PC-9 (cell line): ENCODE measurements around the gene RNF130. TPM values are rescaled to one million over a fixed set of nuclear protein-coding genes. Genes with fewer than 3 reads are reported as not detected.

Experiments used
- BruUV-seq: library from RNA; stranded (reverse); fragments of 400-500 nt; replicated peaks from 2 replicates; lab custom pipeline; 2021; lab: Mats Ljungman, UMichigan
- CTCF ChIA-PET: fragments of 300-600 bp; sonication (Branson Sonifier 250); formaldehyde crosslinking; loops from one replicate; lab custom pipeline; 2022; ENCODE audit warnings: antibody characterized with exemption; lab: Charles Lee
- POLR2A ChIA-PET: fragments of 300-600 bp; sonication (Branson Sonifier 250); formaldehyde crosslinking; loops from one replicate; lab custom pipeline; 2022; ENCODE audit warnings: antibody characterized with exemption; ENCODE audit not compliant: unreplicated experiment; lab: Charles Lee
- DNase-seq, 2 experiments: peaks; one replicate each; pipeline versions ENCODE4 v3.0.0 to v3.0.0-alpha.2; 2015 to 2022; ENCODE audit warnings: mixed read lengths in 1 of 2
- H2AFZ ChIP-seq: fragments of 200-600 bp; sonication (generic); 2 replicates; pipeline ENCODE4 v1.8.1; 2017; ENCODE audit warnings: antibody characterized with exemption
- H3F3A ChIP-seq: fragments of 200-600 bp; sonication (generic); 2 replicates; pipeline ENCODE4 v1.8.1; 2017; ENCODE audit warnings: antibody characterized with exemption, mild to moderate bottlenecking, low read depth; ENCODE audit not compliant: insufficient read depth
- H3K27ac ChIP-seq: fragments of 200-600 bp; sonication (generic); 2 replicates; pipeline ENCODE4 v1.6.1; 2016; ENCODE audit warnings: mixed run types
- H3K27me3 ChIP-seq: fragments of 200-600 bp; sonication (generic); 2 replicates; pipeline ENCODE4 v1.6.1; 2016; ENCODE audit warnings: low read depth, mixed run types; ENCODE audit not compliant: insufficient read depth
- H3K36me3 ChIP-seq: fragments of 200-600 bp; sonication (generic); 2 replicates; pipeline ENCODE4 v1.6.1; 2016; ENCODE audit warnings: low read depth, mixed run types
- H3K4me1 ChIP-seq: fragments of 200-600 bp; sonication (generic); replicated peaks from 2 replicates; pipeline ENCODE4 v1.6.1; 2016; ENCODE audit warnings: mixed run types; ENCODE audit not compliant: insufficient read depth
- H3K4me2 ChIP-seq: fragments of 200-600 bp; sonication (generic); 2 replicates; pipeline ENCODE4 v1.6.1; 2017; ENCODE audit warnings: mixed run types
- H3K4me3 ChIP-seq: fragments of 200-600 bp; sonication (generic); 2 replicates; pipeline ENCODE4 v1.6.1; 2016; ENCODE audit warnings: mixed run types
- H3K79me2 ChIP-seq: fragments of 200-600 bp; sonication (generic); 2 replicates; pipeline ENCODE4 v1.6.1; 2017; ENCODE audit warnings: low read depth, mixed run types
- H3K9me2 ChIP-seq: fragments of 200-600 bp; sonication (generic); 2 replicates; pipeline ENCODE4 v1.8.1; 2017; ENCODE audit warnings: mild to moderate bottlenecking; ENCODE audit not compliant: insufficient read depth
- H3K9me3 ChIP-seq: fragments of 200-600 bp; sonication (generic); 2 replicates; pipeline ENCODE4 v1.8.1; 2016; ENCODE audit warnings: low read depth; ENCODE audit not compliant: insufficient read depth
- H4K20me1 ChIP-seq: fragments of 200-600 bp; sonication (generic); 2 replicates; pipeline ENCODE4 v1.8.1; 2017; ENCODE audit not compliant: insufficient read depth
- CTCF ChIP-seq: fragments of 200-600 bp; sonication (generic); conservative IDR thresholded peaks from 2 replicates; pipeline ENCODE4 v1.6.1; 2017; ENCODE audit warnings: mixed run types, antibody characterized with exemption, mild to moderate bottlenecking, moderate library complexity
- EZH2 ChIP-seq: fragments of 200-600 bp; sonication (generic); IDR thresholded peaks from 2 replicates; pipeline ENCODE4 v1.8.0; 2017; ENCODE audit warnings: antibody characterized with exemption, low read depth
- intact Hi-C: fragments of 100-400 bp; cut with micrococcal nuclease; formaldehyde crosslinking; loops from one replicate; pipeline ENCODE4 v1.10.0; 2022; ENCODE audit not compliant: unreplicated experiment
- total RNA-seq: library from RNA; stranded (reverse); gene quantifications from 2 replicates; pipeline ENCODE4 v1.2.3, GENCODE V29; 2021

Gene RNF130
- total RNA-seq, 1 experiment from 2014 or later, result 49.6 TPM

- H4K20me1 ChIP-seq, result no peaks in the 10 kb centered on the region
- peaks cover 2% of the 10 kb centered on the region; the same call in 1 of the 2 replicates for H3F3A ChIP-seq
- no peaks in the 10 kb centered on the region for H3K9me3 ChIP-seq
- H2AFZ ChIP-seq, result no peak overlapping the region
- H3K4me1 ChIP-seq, result peaks cover 3% of the 10 kb centered on the region
- BruUV-seq, result no TSS peak
- intact Hi-C loops, result no loop called here
- no peaks in the 10 kb centered on the region for H3K27me3 ChIP-seq
- no peak overlapping the region for H3K4me3 ChIP-seq
- ChIA-PET POLR2A (no interaction called here), CTCF (no interaction called here)
- no peak for DNase-seq
- H3K9me2 ChIP-seq, result no peaks in the 10 kb centered on the region
- H3K27ac ChIP-seq, result no peak overlapping the region
- TF ChIP-seq CTCF (no peak), EZH2 (no peak)
- no peaks in the 10 kb centered on the region for H3K79me2 ChIP-seq
- no peak overlapping the region for H3K4me2 ChIP-seq
- H3K36me3 ChIP-seq, result no peaks in the 10 kb centered on the region
Observed at GRCh38 chr5:179919487-179920060, 152.0 kb downstream of the RNF130 start.

- no peak for DNase-seq
- Histone ChIP-seq H3K79me2 (no peaks in the 10 kb centered on the region), H3K4me2 (no peak overlapping the region), H3K27ac (no peak overlapping the region), H4K20me1 (no peaks in the 10 kb centered on the region), H3K4me1 (peaks cover 8% of the 10 kb centered on the region), H3F3A (peaks cover 5% of the 10 kb centered on the region; the same call in 1 of the 2 replicates), H3K9me3 (no peaks in the 10 kb centered on the region), H3K4me3 (no peak overlapping the region), H3K9me2 (no peaks in the 10 kb centered on the region), H3K36me3 (no peaks in the 10 kb centered on the region), H3K27me3 (no peaks in the 10 kb centered on the region), H2AFZ (no peak overlapping the region)
- POLR2A ChIA-PET, result no interaction called here
- no peak for TF ChIP-seq CTCF
- no peak for TF ChIP-seq EZH2
- CTCF ChIA-PET, result no interaction called here
- BruUV-seq, result no TSS peak
- intact Hi-C loops, result no loop called here
Observed at GRCh38 chr5:179918742-179919486, 152.6 kb downstream of the RNF130 start.

GRCh38 chr5:179916523-179916922 lies 155.0 kb downstream of the RNF130 start:
- CTCF ChIA-PET, result no interaction called here
- no TSS peak for BruUV-seq
- H3K27me3 ChIP-seq, result no peaks in the 10 kb centered on the region
- no peak for DNase-seq
- intact Hi-C loops, result no loop called here
- H3K27ac ChIP-seq, result no peak overlapping the region
- no peaks in the 10 kb centered on the region for H4K20me1 ChIP-seq
- POLR2A ChIA-PET, result interaction anchor here (0.6 kb wide), 1 partner anchor 1340 kb away, joined by 6 read pairs; no protein-coding TSS in a partner anchor
- no peak overlapping the region for H2AFZ ChIP-seq
- peaks cover 21% of the 10 kb centered on the region for H3K4me1 ChIP-seq
- no peaks in the 10 kb centered on the region for H3K36me3 ChIP-seq
- no peak overlapping the region for H3K4me3 ChIP-seq
- no peaks in the 10 kb centered on the region for H3K9me2 ChIP-seq
- peaks cover 16% of the 10 kb centered on the region for H3F3A ChIP-seq
- H3K4me2 ChIP-seq, result no peak overlapping the region
- TF ChIP-seq CTCF (no peak), EZH2 (no peak)
- no peaks in the 10 kb centered on the region for H3K79me2 ChIP-seq
- no peaks in the 10 kb centered on the region for H3K9me3 ChIP-seq
